HepG2 (cell line): Measurements from ENCODE around the gene POLDIP3. TPM values are rescaled to one million over a fixed set of nuclear protein-coding genes. Genes with fewer than 3 reads are reported as not detected.
A peak's percentile ranks its signal among the peaks of the same experiment; 100 is the strongest.

Source experiments
- ATAC-seq: fragments of 200-7000 bp; cut with Tn5 transposase; 3 replicates; pipeline ENCODE4 v1.9.1; 2020; ENCODE audit warnings: mild to moderate bottlenecking, moderate library complexity
- BruUV-seq: library from RNA; stranded (reverse); fragments of 400-500 nt; replicated peaks from 2 replicates; lab custom pipeline; 2021; lab: Mats Ljungman, UMichigan
- CTCF ChIA-PET: fragments of 300-600 bp; formaldehyde crosslinking; extraction: SDS; loops from one replicate; lab custom pipeline; 2021; ENCODE audit warnings: low total read pairs, inconsistent platforms, low intra/inter-chr PET ratio; lab: Yijun Ruan, JAX
- POLR2A ChIA-PET: fragments of 350-600 bp; sonication (Branson Sonifier 250); formaldehyde crosslinking; loops from one replicate; lab custom pipeline; 2020; ENCODE audit warnings: antibody characterized with exemption, inconsistent platforms; lab: Yijun Ruan, JAX
- DNase-seq: peaks from one replicate; pipeline ENCODE4 v3.0.0-alpha.2; 2015; ENCODE audit warnings: low spot score
- FAIRE-seq: peaks from 3 replicates; lab custom pipeline; 2011; peaks lifted over from hg19 to GRCh38; lab: Jason Lieb, UNC
- H2AFZ ChIP-seq: one replicate; pipeline ENCODE4 v1.6.1; 2011; ENCODE audit warnings: low read length, inconsistent platforms
- H3K27ac ChIP-seq: fragments of 300-600 bp; 3 replicates; pipeline ENCODE4 v1.8.0; 2011; ENCODE audit warnings: mixed run types, mild to moderate bottlenecking, mixed read lengths, low read length, inconsistent platforms; ENCODE audit not compliant: insufficient read depth; ENCODE audit errors: extremely low read length
- H3K27me3 ChIP-seq, 2 experiments: fragments of 200-600 bp in 1 of 2; 2 replicates in 1 of 2; 3 replicates in 1 of 2; pipeline versions ENCODE4 v1.6.0 to v1.8.0; 2011; ENCODE audit warnings: low read length in 2 of 2, mild to moderate bottlenecking in 2 of 2, moderate library complexity in 2 of 2, inconsistent platforms in 1 of 2; ENCODE audit not compliant: insufficient read depth in 2 of 2, control insufficient read depth in 1 of 2
- H3K36me3 ChIP-seq, 2 experiments: fragments of 200-600 bp in 1 of 2; replicated peaks in 1 of 2; 2 replicates in 1 of 2; 3 replicates in 1 of 2; pipeline versions ENCODE4 v1.5.1 to v1.8.0; 2011; ENCODE audit warnings: low read length in 2 of 2, inconsistent platforms in 1 of 2; ENCODE audit not compliant: insufficient read depth in 2 of 2, control insufficient read depth in 1 of 2
- H3K4me1 ChIP-seq: 2 replicates; pipeline ENCODE4 v1.5.1; 2012; ENCODE audit warnings: low read length, inconsistent platforms; ENCODE audit not compliant: insufficient read depth
- H3K4me2 ChIP-seq: 2 replicates; pipeline ENCODE4 v1.6.0; 2011; ENCODE audit warnings: low read depth, low read length, inconsistent platforms
- H3K4me3 ChIP-seq, 3 experiments: fragments of 200-600 bp in 1 of 3; sonication (generic), shearing (Covaris generic) in 1 of 3; replicated peaks in 1 of 3; 2 replicates each; pipeline ENCODE4 v1.5.1; 2011 to 2016; ENCODE audit warnings: low read length in 3 of 3, inconsistent platforms in 2 of 3, low read depth in 2 of 3, mild to moderate bottlenecking in 2 of 3, control low read depth in 1 of 3, mixed read lengths in 1 of 3; ENCODE audit not compliant: insufficient read depth in 1 of 3
- H3K79me2 ChIP-seq: one replicate; pipeline ENCODE4 v1.6.1; 2011; ENCODE audit warnings: low read length, inconsistent platforms; ENCODE audit not compliant: insufficient read depth
- H3K9ac ChIP-seq: 2 replicates; pipeline ENCODE4 v1.6.0; 2011; ENCODE audit warnings: mild to moderate bottlenecking, low read depth, low read length, inconsistent platforms; ENCODE audit not compliant: insufficient read depth
- H3K9me3 ChIP-seq: 2 replicates; pipeline ENCODE4 v1.5.1; 2012; ENCODE audit warnings: mild to moderate bottlenecking, low read length
- H4K20me1 ChIP-seq: 2 replicates; pipeline ENCODE4 v1.6.0; 2011; ENCODE audit warnings: inconsistent platforms, mild to moderate bottlenecking, low read length, moderate library complexity; ENCODE audit not compliant: insufficient read depth
- SALL2 ChIP-seq: sonication (generic); formaldehyde crosslinking; IDR thresholded peaks from 2 replicates; pipeline ENCODE4 v1.8.1; 2023; ENCODE audit warnings: mild to moderate bottlenecking, missing genetic modification reagents, inconsistent platforms
- ZBTB38 ChIP-seq: sonication (generic); formaldehyde crosslinking; IDR thresholded peaks from 2 replicates; pipeline ENCODE4 v1.5.1; 2020; ENCODE audit warnings: mild to moderate bottlenecking, missing genetic modification reagents
- ZNF597 ChIP-seq: sonication (generic); formaldehyde crosslinking; IDR thresholded peaks from 2 replicates; pipeline ENCODE4 v1.5.0; 2020; ENCODE audit warnings: missing genetic modification reagents
- WGBS: methylation state at CpG from one replicate; pipeline ENCODE4 v1.1.6; 2017; ENCODE audit warnings: low lambda C conversion rate; 5-methylcytosine and 5-hydroxymethylcytosine counted together
- in situ Hi-C: cut with HindIII; loops from 2 replicates; pipeline ENCODE4 v1.10.0; 2017; ENCODE audit warnings: low pct_unique_long_range_greater_than_20kb; ENCODE audit not compliant: extremely low pct_ligation_motif_present
- intact Hi-C: fragments of 100-400 bp; cut with micrococcal nuclease; formaldehyde crosslinking; loops from one replicate; pipeline ENCODE4 v1.10.0; 2022; ENCODE audit not compliant: unreplicated experiment
- polyA plus RNA-seq, 8 experiments: library from polyadenylated mRNA; depleted of rRNA in 3 of 8; stranded (reverse) in 7 of 8; unstranded in 1 of 8; fragments of >200 nt; fragmentation: Illumina TruSeq in 4 of 8; extraction: Trizol in 4 of 8; gene quantifications; 2 replicates each; pipeline versions ENCODE4 v1.2.1 to v1.2.3, GENCODE V29; 2011 to 2016; ENCODE audit warnings: low read depth in 4 of 8, missing spikeins in 1 of 8, mixed read lengths in 1 of 8; ENCODE audit not compliant: insufficient read depth in 1 of 8
- total RNA-seq, 5 experiments: library from RNA; depleted of rRNA; stranded (reverse); fragments of >200 nt; fragmentation: Illumina TruSeq; extraction: Trizol; gene quantifications; 2 replicates each; pipeline ENCODE4 v1.2.3, GENCODE V29; 2016; ENCODE audit warnings: low read depth in 1 of 5
- TF ChIP-seq, protein P1 (sequence below): sonication (generic); formaldehyde crosslinking; IDR thresholded peaks from 2 replicates; pipeline ENCODE4 v1.4.0; 2020; ENCODE audit warnings: missing genetic modification reagents

POLDIP3 gene
- total and polyA plus RNA-seq, 2 of the 13 experiments (the other 11 are each of a cell fraction or from before 2014, with no cell fraction given) = 45.8 to 47.4 TPM

- 90% methylated on average over 5 of the region's 5 CpGs for WGBS
- in situ Hi-C loops (no loop called here), intact Hi-C loops (loop anchor here (5.0 to 10.0 kb wide), 2 partner anchors 58 to 95 kb away; partner anchors contain the start of genes RRP7A and SERHL2)
- no peak overlapping the region for H3K4me2 ChIP-seq
- H3K79me2 ChIP-seq = peaks cover 82% of the 10 kb centered on the region
- H3K36me3 ChIP-seq = peaks cover 10 to 21% of the 10 kb centered on the region in 2 experiments; a peak in 4 of 5 replicates
- ATAC-seq (no peak), FAIRE-seq (no peak), DNase-seq (no peak)
- H3K27me3 ChIP-seq = no peaks in the 10 kb centered on the region; a peak in 1 of 5 replicates
- TF ChIP-seq ZBTB38 (peak; percentile 81), ZNF597 (no peak)
- no peak overlapping the region for H2AFZ ChIP-seq
- peaks cover 74% of the 10 kb centered on the region for H3K4me1 ChIP-seq
- no TSS peak for BruUV-seq
- ChIA-PET POLR2A (no interaction called here), CTCF (no interaction called here)
- no peak overlapping the region for H3K4me3 ChIP-seq
- no peaks in the 10 kb centered on the region for H3K9me3 ChIP-seq
- H3K27ac ChIP-seq = no peak overlapping the region
- no peak overlapping the region for H3K9ac ChIP-seq
- H4K20me1 ChIP-seq = peaks cover 30% of the 10 kb centered on the region
Observed at GRCh38 chr22:42610186-42610585, 4.5 kb downstream of the POLDIP3 start.

DNA sequence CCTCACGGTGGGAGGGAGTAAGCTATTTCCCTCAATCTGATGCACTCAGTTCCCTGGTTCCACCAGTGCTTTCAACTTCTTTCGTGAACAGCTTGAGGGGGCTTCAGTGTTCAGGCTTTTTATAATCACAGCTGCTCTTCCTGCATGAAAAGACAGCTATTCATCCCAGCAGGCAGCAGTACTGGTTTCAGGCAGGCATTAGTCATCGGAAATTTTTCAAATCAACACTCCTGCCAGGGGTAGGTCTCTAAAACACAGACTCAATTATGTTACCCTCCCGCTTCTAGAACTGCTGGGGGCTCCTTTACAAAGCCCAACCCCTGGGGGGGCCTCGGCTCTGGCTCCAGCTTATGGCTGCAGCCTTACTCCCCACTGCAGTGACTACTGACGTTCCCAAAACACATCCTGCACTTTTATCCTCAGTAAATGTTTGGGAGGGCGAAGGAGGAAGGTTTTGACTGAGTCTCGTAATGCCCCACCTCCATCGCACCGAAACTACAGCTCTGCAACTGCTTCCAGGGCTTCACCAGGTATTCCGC is 5.8 kb downstream of the POLDIP3 start:
- no peak overlapping the region for H2AFZ ChIP-seq
- in situ Hi-C loops (no loop called here), intact Hi-C loops (no loop called here)
- peaks cover 87% of the 10 kb centered on the region for H3K4me1 ChIP-seq
- H3K9me3 ChIP-seq = no peaks in the 10 kb centered on the region
- DNase-seq (no peak), ATAC-seq (no peak), FAIRE-seq (no peak)
- peaks cover 10 to 21% of the 10 kb centered on the region in 2 experiments; a peak in 4 of 5 replicates for H3K36me3 ChIP-seq
- H3K27me3 ChIP-seq = no peaks in the 10 kb centered on the region; a peak in 1 of 5 replicates
- ChIA-PET CTCF (no interaction called here), POLR2A (no interaction called here)
- BruUV-seq = no TSS peak
- H3K4me3 ChIP-seq = no peak overlapping the region
- no peak overlapping the region for H3K27ac ChIP-seq
- no peak overlapping the region for H3K4me2 ChIP-seq
- H4K20me1 ChIP-seq = peaks cover 30% of the 10 kb centered on the region
- H3K79me2 ChIP-seq = peaks cover 89% of the 10 kb centered on the region
- TF ChIP-seq, protein P1, sequence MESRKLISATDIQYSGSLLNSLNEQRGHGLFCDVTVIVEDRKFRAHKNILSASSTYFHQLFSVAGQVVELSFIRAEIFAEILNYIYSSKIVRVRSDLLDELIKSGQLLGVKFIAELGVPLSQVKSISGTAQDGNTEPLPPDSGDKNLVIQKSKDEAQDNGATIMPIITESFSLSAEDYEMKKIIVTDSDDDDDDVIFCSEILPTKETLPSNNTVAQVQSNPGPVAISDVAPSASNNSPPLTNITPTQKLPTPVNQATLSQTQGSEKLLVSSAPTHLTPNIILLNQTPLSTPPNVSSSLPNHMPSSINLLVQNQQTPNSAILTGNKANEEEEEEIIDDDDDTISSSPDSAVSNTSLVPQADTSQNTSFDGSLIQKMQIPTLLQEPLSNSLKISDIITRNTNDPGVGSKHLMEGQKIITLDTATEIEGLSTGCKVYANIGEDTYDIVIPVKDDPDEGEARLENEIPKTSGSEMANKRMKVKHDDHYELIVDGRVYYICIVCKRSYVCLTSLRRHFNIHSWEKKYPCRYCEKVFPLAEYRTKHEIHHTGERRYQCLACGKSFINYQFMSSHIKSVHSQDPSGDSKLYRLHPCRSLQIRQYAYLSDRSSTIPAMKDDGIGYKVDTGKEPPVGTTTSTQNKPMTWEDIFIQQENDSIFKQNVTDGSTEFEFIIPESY = 0 out of 2 replicates have a peak, but pooled peaks have one; percentile 6
- TF ChIP-seq SALL2 (CRISPR knock-in tag) = no peak
- WGBS = 95% methylated on average over 11 of the region's 11 CpGs
- H3K9ac ChIP-seq = no peak overlapping the region
